ENCODE measurements around the gene SNX4. TPM values are rescaled to one million over a fixed set of nuclear protein-coding genes. Genes with fewer than 3 reads are reported as not detected.

SNX4 gene
- polyA plus RNA-seq, 1 donor (not counting 4 experiments of a cell fraction or from before 2014, with no cell fraction given) = 17.9 TPM

DNA sequence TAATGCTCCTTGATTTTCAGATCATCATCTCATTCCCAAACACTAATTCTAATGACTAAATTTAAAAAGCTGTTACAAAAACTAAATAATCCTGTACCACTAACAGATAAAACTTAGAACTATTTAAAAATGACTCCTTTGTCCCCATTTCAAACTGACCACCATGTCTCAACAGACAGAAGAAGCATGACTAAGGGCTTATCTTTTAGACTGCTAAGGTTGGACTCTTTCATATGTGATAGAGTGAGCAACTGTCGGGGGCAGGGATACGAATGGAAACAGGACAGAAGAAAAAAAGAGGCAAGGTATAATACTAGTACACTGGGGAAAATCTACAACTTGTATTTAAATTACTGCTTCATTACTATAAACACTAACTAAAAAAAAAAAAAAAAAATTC is 23.3 kb downstream of the SNX4 start:
- DNase-seq (ENCODE audit: low read depth, low spot score) (no peak), FAIRE-seq (no peak)
- no peak for TF ChIP-seq EZH2 (IDR thresholded peaks at IDR 0.05; ENCODE audit: low read length)
- TF ChIP-seq, protein P1, sequence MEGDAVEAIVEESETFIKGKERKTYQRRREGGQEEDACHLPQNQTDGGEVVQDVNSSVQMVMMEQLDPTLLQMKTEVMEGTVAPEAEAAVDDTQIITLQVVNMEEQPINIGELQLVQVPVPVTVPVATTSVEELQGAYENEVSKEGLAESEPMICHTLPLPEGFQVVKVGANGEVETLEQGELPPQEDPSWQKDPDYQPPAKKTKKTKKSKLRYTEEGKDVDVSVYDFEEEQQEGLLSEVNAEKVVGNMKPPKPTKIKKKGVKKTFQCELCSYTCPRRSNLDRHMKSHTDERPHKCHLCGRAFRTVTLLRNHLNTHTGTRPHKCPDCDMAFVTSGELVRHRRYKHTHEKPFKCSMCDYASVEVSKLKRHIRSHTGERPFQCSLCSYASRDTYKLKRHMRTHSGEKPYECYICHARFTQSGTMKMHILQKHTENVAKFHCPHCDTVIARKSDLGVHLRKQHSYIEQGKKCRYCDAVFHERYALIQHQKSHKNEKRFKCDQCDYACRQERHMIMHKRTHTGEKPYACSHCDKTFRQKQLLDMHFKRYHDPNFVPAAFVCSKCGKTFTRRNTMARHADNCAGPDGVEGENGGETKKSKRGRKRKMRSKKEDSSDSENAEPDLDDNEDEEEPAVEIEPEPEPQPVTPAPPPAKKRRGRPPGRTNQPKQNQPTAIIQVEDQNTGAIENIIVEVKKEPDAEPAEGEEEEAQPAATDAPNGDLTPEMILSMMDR (optimal IDR thresholded peaks at IDR 0.05 in 1 of 3, IDR thresholded peaks at IDR 0.05 in 1 of 3, conservative IDR thresholded peaks at IDR 0.05 in 1 of 3; ENCODE audit: extremely low read depth in 1 of 3, insufficient read depth in 2 of 3, low read length in 3 of 3) = no peak
- Histone ChIP-seq H3K27me3 (ENCODE audit: control insufficient read depth, extremely low read depth, insufficient read depth, low read length) (no peaks in the 10 kb centered on the region), H3K4me1 (ENCODE audit: control insufficient read depth, extremely low read depth, insufficient read depth, low read length) (peaks cover 9% of the 10 kb centered on the region), H4K20me1 (ENCODE audit: control insufficient read depth, extremely low read depth, insufficient read depth, low read length) (no peaks in the 10 kb centered on the region), H3K9me1 (ENCODE audit: control insufficient read depth, extremely low read depth, insufficient read depth, low read length) (no peaks in the 10 kb centered on the region), H3K9ac (ENCODE audit: control insufficient read depth, extremely low read depth, insufficient read depth, low read length) (no peak overlapping the region), H3K36me3 (ENCODE audit: control insufficient read depth in 2 of 2, extremely low read depth in 1 of 2, insufficient read depth in 2 of 2, low read length in 2 of 2) (peaks cover 5 to 8% of the 10 kb centered on the region in 2 experiments), H3K9me3 (ENCODE audit: control insufficient read depth, low read depth, low read length) (no peaks in the 10 kb centered on the region), H3K27ac (ENCODE audit: control insufficient read depth, insufficient read depth, low read length) (no peak overlapping the region), H2AFZ (ENCODE audit: control insufficient read depth, low read length) (no peak overlapping the region), H3K4me2 (ENCODE audit: control insufficient read depth, extremely low read depth, insufficient read depth, low read depth, low read length) (no peak overlapping the region), H3K79me2 (ENCODE audit: control insufficient read depth, insufficient read depth, low read length) (no peaks in the 10 kb centered on the region), H3K4me3 (ENCODE audit: control insufficient read depth in 2 of 3, extremely low read depth in 1 of 3, insufficient read depth in 2 of 3, low read depth in 1 of 3, low read length in 3 of 3) (no peak overlapping the region)
- dilution Hi-C loops (cut with MboI; ENCODE audit: extremely low pct_ligation_motif_present, low sequenced_read_pairs) = no loop called here

DNA sequence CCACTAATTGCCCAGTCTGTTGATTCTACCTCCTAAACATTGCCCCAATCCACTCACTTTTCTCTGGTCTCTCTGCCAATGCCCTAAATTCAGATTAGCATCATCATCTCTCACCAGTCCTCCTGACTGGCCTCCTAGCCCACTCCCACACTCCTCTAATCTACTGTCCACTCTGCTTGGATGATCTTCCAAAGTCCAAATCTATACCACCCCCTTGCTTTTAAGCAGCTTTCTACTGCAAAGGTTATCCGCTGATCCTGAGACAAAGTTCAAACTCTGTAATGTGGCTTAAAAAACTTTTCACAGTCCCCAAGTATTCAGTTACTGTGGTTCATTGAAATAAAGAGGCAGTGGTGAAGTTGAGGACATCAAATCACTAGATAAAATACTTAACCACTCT is 37.6 kb downstream of the SNX4 start:
- no peak overlapping the region for H3K4me2 ChIP-seq (ENCODE audit: control insufficient read depth, extremely low read depth, insufficient read depth, low read depth, low read length)
- dilution Hi-C loops (cut with MboI; ENCODE audit: extremely low pct_ligation_motif_present, low sequenced_read_pairs) = no loop called here
- FAIRE-seq = no peak

More for the DNA sequence above, 37.6 kb downstream of the SNX4 start:
- H3K9ac ChIP-seq (ENCODE audit: control insufficient read depth, extremely low read depth, insufficient read depth, low read length) = no peak overlapping the region
- H3K79me2 ChIP-seq (ENCODE audit: control insufficient read depth, insufficient read depth, low read length) = no peaks in the 10 kb centered on the region
- H3K4me3 ChIP-seq (ENCODE audit: control insufficient read depth in 2 of 3, extremely low read depth in 1 of 3, insufficient read depth in 2 of 3, low read depth in 1 of 3, low read length in 3 of 3) = no peak overlapping the region
- H3K36me3 ChIP-seq (ENCODE audit: control insufficient read depth in 2 of 2, extremely low read depth in 1 of 2, insufficient read depth in 2 of 2, low read length in 2 of 2) = peaks cover 0 to 6% of the 10 kb centered on the region in 2 experiments
- no peak overlapping the region for H2AFZ ChIP-seq (ENCODE audit: control insufficient read depth, low read length)
- no peaks in the 10 kb centered on the region for H3K27me3 ChIP-seq (ENCODE audit: control insufficient read depth, extremely low read depth, insufficient read depth, low read length)
- no peaks in the 10 kb centered on the region for H4K20me1 ChIP-seq (ENCODE audit: control insufficient read depth, extremely low read depth, insufficient read depth, low read length)
- no peaks in the 10 kb centered on the region for H3K9me1 ChIP-seq (ENCODE audit: control insufficient read depth, extremely low read depth, insufficient read depth, low read length)
- TF ChIP-seq EZH2 (IDR thresholded peaks at IDR 0.05; ENCODE audit: low read length) = no peak
- TF ChIP-seq, protein P1 (optimal IDR thresholded peaks at IDR 0.05 in 1 of 3, IDR thresholded peaks at IDR 0.05 in 1 of 3, conservative IDR thresholded peaks at IDR 0.05 in 1 of 3; ENCODE audit: extremely low read depth in 1 of 3, insufficient read depth in 2 of 3, low read length in 3 of 3) = no peak
- DNase-seq (ENCODE audit: low read depth, low spot score) = no peak
- no peak overlapping the region for H3K27ac ChIP-seq (ENCODE audit: control insufficient read depth, insufficient read depth, low read length)
- H3K4me1 ChIP-seq (ENCODE audit: control insufficient read depth, extremely low read depth, insufficient read depth, low read length) = no peaks in the 10 kb centered on the region
- no peaks in the 10 kb centered on the region for H3K9me3 ChIP-seq (ENCODE audit: control insufficient read depth, low read depth, low read length)
